ENCODE measurements around the gene WFDC8. TPM values are rescaled to one million over a fixed set of nuclear protein-coding genes. Genes with fewer than 3 reads are reported as not detected.

The WFDC8 gene
- total RNA-seq, result not detected

GRCh38 chr20:45579184-45579583 lies at the start of gene WFDC8:
TSS of gene WFDC8 (minus strand) at chr20:45579284. CDS start at chr20:45579247, 37 bp downstream.
- no peak for DNase-seq (ENCODE audit: low spot score in 2 of 2)
- no peaks in the 10 kb centered on the region for H3K36me3 ChIP-seq
- TF ChIP-seq, protein P1, sequence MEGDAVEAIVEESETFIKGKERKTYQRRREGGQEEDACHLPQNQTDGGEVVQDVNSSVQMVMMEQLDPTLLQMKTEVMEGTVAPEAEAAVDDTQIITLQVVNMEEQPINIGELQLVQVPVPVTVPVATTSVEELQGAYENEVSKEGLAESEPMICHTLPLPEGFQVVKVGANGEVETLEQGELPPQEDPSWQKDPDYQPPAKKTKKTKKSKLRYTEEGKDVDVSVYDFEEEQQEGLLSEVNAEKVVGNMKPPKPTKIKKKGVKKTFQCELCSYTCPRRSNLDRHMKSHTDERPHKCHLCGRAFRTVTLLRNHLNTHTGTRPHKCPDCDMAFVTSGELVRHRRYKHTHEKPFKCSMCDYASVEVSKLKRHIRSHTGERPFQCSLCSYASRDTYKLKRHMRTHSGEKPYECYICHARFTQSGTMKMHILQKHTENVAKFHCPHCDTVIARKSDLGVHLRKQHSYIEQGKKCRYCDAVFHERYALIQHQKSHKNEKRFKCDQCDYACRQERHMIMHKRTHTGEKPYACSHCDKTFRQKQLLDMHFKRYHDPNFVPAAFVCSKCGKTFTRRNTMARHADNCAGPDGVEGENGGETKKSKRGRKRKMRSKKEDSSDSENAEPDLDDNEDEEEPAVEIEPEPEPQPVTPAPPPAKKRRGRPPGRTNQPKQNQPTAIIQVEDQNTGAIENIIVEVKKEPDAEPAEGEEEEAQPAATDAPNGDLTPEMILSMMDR (IDR thresholded peaks at IDR 0.05), result no peak
- TF ChIP-seq POLR2AphosphoS5 (IDR thresholded peaks at IDR 0.05), result no peak
- TF ChIP-seq EP300 (IDR thresholded peaks at IDR 0.05), result no peak
- no peak for TF ChIP-seq POLR2A (IDR thresholded peaks at IDR 0.05)
- no peak within 1 kb of the TSS for H3K4me3 ChIP-seq
- H3K27me3 ChIP-seq, result peaks cover 15% of the 10 kb centered on the region
- H3K4me1 ChIP-seq, result no peaks in the 10 kb centered on the region
- no peak within 1 kb of the TSS for H3K27ac ChIP-seq
- 61% methylated on average over 4 of the region's 4 CpGs for WGBS
- no peaks in the 10 kb centered on the region for H3K9me3 ChIP-seq

- TF ChIP-seq, protein P1 (IDR thresholded peaks at IDR 0.05), result no peak
- TF ChIP-seq POLR2AphosphoS5 (IDR thresholded peaks at IDR 0.05) (no peak), POLR2A (IDR thresholded peaks at IDR 0.05) (no peak), EP300 (IDR thresholded peaks at IDR 0.05) (no peak)
- DNase-seq (ENCODE audit: low spot score in 2 of 2), result no peak
Measured at GRCh38 chr20:45626540-45626939, 47.5 kb upstream of the WFDC8 start.

DNA sequence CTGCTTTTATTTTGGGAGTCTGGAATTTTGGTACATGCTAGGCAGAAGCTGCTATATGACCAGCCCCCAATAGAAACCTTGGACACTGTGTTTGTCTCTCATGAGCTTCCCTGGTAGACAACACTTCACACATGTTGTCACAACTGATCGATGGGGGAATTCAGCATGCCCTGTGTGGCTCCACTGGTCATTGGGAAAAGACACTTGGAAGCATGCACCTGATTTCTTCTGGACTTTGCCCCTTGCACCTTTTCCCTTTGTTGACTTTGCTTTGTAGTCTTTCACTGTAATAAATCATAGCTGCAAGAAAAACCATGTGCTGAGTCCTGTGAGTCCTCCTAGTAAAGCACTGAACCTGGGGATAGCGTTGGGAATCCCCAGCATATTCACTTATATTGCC lies 42.5 kb upstream of the WFDC8 start:
- Histone ChIP-seq H3K36me3 (no peaks in the 10 kb centered on the region), H3K27me3 (no peaks in the 10 kb centered on the region), H3K4me1 (no peaks in the 10 kb centered on the region), H3K27ac (no peak overlapping the region), H3K4me3 (no peak overlapping the region), H3K9me3 (no peaks in the 10 kb centered on the region)
- WGBS, result 77% methylated on average over 2 of the region's 2 CpGs
- no peak for DNase-seq (ENCODE audit: low spot score in 2 of 2)
- TF ChIP-seq EP300 (IDR thresholded peaks at IDR 0.05) (no peak), POLR2AphosphoS5 (IDR thresholded peaks at IDR 0.05) (no peak), POLR2A (IDR thresholded peaks at IDR 0.05) (no peak)
- TF ChIP-seq, protein P1 (IDR thresholded peaks at IDR 0.05), result no peak

More at GRCh38 chr20:45626540-45626939, 47.5 kb upstream of the WFDC8 start:
- Histone ChIP-seq H3K36me3 (no peaks in the 10 kb centered on the region), H3K4me1 (no peaks in the 10 kb centered on the region), H3K9me3 (no peaks in the 10 kb centered on the region), H3K27ac (no peak overlapping the region), H3K4me3 (no peak overlapping the region), H3K27me3 (no peaks in the 10 kb centered on the region)
- WGBS, result 78% methylated on average over 2 of the region's 2 CpGs

DNA sequence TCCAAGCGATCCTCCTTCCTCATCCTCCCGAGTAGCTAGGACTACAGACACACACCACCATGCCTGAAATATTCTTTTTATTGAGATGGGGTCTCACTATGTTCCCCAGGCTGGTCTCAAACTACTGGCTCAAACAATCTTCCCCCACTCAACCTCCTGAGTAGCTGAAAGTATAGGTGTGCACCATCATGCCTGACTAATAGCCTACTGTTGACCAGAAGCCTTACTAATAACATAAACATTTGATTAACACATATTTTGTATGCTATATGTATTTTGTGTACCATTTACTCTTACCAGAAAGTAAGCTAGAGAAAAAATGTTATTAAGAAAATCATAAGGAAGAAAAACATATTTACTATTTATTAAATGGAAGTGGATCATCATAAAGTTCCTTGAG lies 38.5 kb upstream of the WFDC8 start:
- WGBS, result 90% methylated on average over 2 of the region's 2 CpGs
- no peak for DNase-seq (ENCODE audit: low spot score in 2 of 2)
- H3K4me1 ChIP-seq, result no peaks in the 10 kb centered on the region
- no peaks in the 10 kb centered on the region for H3K36me3 ChIP-seq
- H3K27me3 ChIP-seq, result no peaks in the 10 kb centered on the region
- TF ChIP-seq POLR2A (IDR thresholded peaks at IDR 0.05), result no peak
- no peak for TF ChIP-seq EP300 (IDR thresholded peaks at IDR 0.05)
- TF ChIP-seq POLR2AphosphoS5 (IDR thresholded peaks at IDR 0.05), result no peak
- TF ChIP-seq, protein P1 (IDR thresholded peaks at IDR 0.05), result no peak
- H3K9me3 ChIP-seq, result no peaks in the 10 kb centered on the region
- no peak overlapping the region for H3K27ac ChIP-seq
- H3K4me3 ChIP-seq, result no peak overlapping the region

- no peak overlapping the region for H3K4me3 ChIP-seq
- no peak for DNase-seq (ENCODE audit: low spot score in 2 of 2)
- no peaks in the 10 kb centered on the region for H3K27me3 ChIP-seq
- no peaks in the 10 kb centered on the region for H3K9me3 ChIP-seq
- TF ChIP-seq POLR2A (IDR thresholded peaks at IDR 0.05), result no peak
- no peaks in the 10 kb centered on the region for H3K4me1 ChIP-seq
- H3K36me3 ChIP-seq, result no peaks in the 10 kb centered on the region
- no peak overlapping the region for H3K27ac ChIP-seq
Measured at GRCh38 chr20:45612314-45612713, 33.2 kb upstream of the WFDC8 start.

- no peaks in the 10 kb centered on the region for H3K27me3 ChIP-seq
- no peaks in the 10 kb centered on the region for H3K9me3 ChIP-seq
- 38% methylated on average over 4 of the region's 4 CpGs for WGBS
- TF ChIP-seq, protein P1 (IDR thresholded peaks at IDR 0.05), result no peak
- TF ChIP-seq EP300 (IDR thresholded peaks at IDR 0.05) (no peak), POLR2AphosphoS5 (IDR thresholded peaks at IDR 0.05) (no peak), POLR2A (IDR thresholded peaks at IDR 0.05) (no peak)
- H3K4me1 ChIP-seq, result no peaks in the 10 kb centered on the region
- DNase-seq (ENCODE audit: low spot score in 2 of 2), result no peak
- no peaks in the 10 kb centered on the region for H3K36me3 ChIP-seq
- H3K4me3 ChIP-seq, result no peak overlapping the region
- no peak overlapping the region for H3K27ac ChIP-seq
Measured at GRCh38 chr20:45611054-45611453, 32.0 kb upstream of the WFDC8 start.

Measured in suprapubic skin (tissue), 4 donors.